Measurements from ENCODE around the gene SHFL.

DNA sequence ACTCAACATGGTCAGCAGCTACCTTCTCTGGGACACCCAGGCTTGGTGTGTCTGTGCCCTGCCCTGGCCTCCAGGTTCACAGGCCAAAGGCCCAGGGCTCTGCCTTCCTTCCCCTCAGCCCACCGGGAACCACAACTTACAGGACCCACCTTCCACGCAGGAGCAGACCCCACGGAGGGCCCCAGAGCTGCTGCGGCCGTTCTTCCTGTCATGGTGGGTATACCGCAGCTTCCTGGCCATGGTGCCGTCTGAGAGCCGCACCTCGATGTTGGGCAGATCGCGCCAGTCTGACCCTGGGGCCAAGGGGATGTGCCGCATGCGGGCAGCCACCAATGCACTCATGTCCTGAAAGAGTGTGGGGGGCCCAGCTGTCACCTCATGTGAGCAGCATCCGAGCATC is 50.8 kb downstream of the SHFL start:
- TF ChIP-seq, protein P1, sequence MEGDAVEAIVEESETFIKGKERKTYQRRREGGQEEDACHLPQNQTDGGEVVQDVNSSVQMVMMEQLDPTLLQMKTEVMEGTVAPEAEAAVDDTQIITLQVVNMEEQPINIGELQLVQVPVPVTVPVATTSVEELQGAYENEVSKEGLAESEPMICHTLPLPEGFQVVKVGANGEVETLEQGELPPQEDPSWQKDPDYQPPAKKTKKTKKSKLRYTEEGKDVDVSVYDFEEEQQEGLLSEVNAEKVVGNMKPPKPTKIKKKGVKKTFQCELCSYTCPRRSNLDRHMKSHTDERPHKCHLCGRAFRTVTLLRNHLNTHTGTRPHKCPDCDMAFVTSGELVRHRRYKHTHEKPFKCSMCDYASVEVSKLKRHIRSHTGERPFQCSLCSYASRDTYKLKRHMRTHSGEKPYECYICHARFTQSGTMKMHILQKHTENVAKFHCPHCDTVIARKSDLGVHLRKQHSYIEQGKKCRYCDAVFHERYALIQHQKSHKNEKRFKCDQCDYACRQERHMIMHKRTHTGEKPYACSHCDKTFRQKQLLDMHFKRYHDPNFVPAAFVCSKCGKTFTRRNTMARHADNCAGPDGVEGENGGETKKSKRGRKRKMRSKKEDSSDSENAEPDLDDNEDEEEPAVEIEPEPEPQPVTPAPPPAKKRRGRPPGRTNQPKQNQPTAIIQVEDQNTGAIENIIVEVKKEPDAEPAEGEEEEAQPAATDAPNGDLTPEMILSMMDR (IDR thresholded peaks at IDR 0.05; ENCODE audit: low read depth, low read length, poor library complexity, severe bottlenecking), result no peak
- no peak for TF ChIP-seq EZH2phosphoT487 (IDR thresholded peaks at IDR 0.05; ENCODE audit: borderline replicate concordance, low read length)

All from DOHH2 (cell line).